ENCODE results near the gene CD200R1L.

The CD200R1L gene

GRCh38 chr3:112818289-112818688 lies 28.4 kb downstream of the CD200R1L start:
- peak; percentile 13 to 36 for DNase-seq

GRCh38 chr3:112817797-112818196 lies 28.9 kb downstream of the CD200R1L start:
- peak in 1 of 2 donors; percentile 39 for DNase-seq

- no peak for DNase-seq
These were observed 29.4 kb downstream of the CD200R1L start for GRCh38 chr3:112817271-112817670.

- no peak for DNase-seq
These were observed 30.7 kb downstream of the CD200R1L start for GRCh38 chr3:112815981-112816380.

GRCh38 chr3:112814266-112814665 lies 32.4 kb downstream of the CD200R1L start:
- DNase-seq = no peak

GRCh38 chr3:112813723-112814171 lies 32.9 kb downstream of the CD200R1L start:
- DNase-seq = peak in 1 of 2 donors; percentile 99

GRCh38 chr3:112813016-112813415 lies 33.6 kb downstream of the CD200R1L start:
- no peak for DNase-seq

- DNase-seq = no peak
These were observed 34.6 kb downstream of the CD200R1L start for GRCh38 chr3:112811917-112812660.

GRCh38 chr3:112811131-112811884 lies 35.4 kb downstream of the CD200R1L start:
- no peak for DNase-seq

- no peak for DNase-seq
These were observed 36.1 kb downstream of the CD200R1L start for GRCh38 chr3:112810561-112810960.

- no peak for DNase-seq
These were observed 38.5 kb downstream of the CD200R1L start for GRCh38 chr3:112808136-112808535.

- no peak for DNase-seq
These were observed 39.0 kb downstream of the CD200R1L start for GRCh38 chr3:112807685-112808084.

- no peak for DNase-seq
These were observed 39.8 kb downstream of the CD200R1L start for GRCh38 chr3:112806903-112807302.

GRCh38 chr3:112805126-112805525 lies 41.5 kb downstream of the CD200R1L start:
- no peak for DNase-seq

- peak in 1 of 2 donors; percentile 18 for DNase-seq
These were observed 42.6 kb downstream of the CD200R1L start for GRCh38 chr3:112804021-112804420.

GRCh38 chr3:112803467-112803866 lies 43.2 kb downstream of the CD200R1L start:
- no peak for DNase-seq

- no peak for DNase-seq
These were observed 44.3 kb downstream of the CD200R1L start for GRCh38 chr3:112802338-112802737.

- DNase-seq = no peak
These were observed 46.7 kb downstream of the CD200R1L start for GRCh38 chr3:112799946-112800345.

- peak in 1 of 2 donors; percentile 53 for DNase-seq
These were observed 52.0 kb downstream of the CD200R1L start for GRCh38 chr3:112794622-112795172.

GRCh38 chr3:112793326-112794081 lies 53.2 kb downstream of the CD200R1L start:
- no peak for DNase-seq

GRCh38 chr3:112791736-112792135 lies 54.9 kb downstream of the CD200R1L start:
- no peak for DNase-seq

GRCh38 chr3:112789787-112790186 lies 56.9 kb downstream of the CD200R1L start:
- no peak for DNase-seq
